Transverse colon (tissue), 4 donors: ENCODE results near the gene UMODL1.

Experiments
- POLR2A ChIP-seq: fragments of 450-650 bp; IDR thresholded peaks from one replicate; pipeline ENCODE4 v1.6.1; 2016; ENCODE audit warnings: antibody characterized with exemption, mild to moderate bottlenecking, moderate library complexity
- POLR2AphosphoS5 ChIP-seq, 3 donors: sonication (generic); formaldehyde crosslinking; IDR thresholded peaks; one replicate each; pipeline ENCODE4 v1.6.1; 2016; ENCODE audit warnings: antibody characterized with exemption in 3 of 3
- TF ChIP-seq, protein P1 (sequence below), 5 experiments: fragments of 200-600 bp in 3 of 5; fragments of 450-650 bp in 2 of 5; sonication (generic) in 3 of 5; IDR thresholded peaks; 1 replicate in 2 of 5; 2 replicates in 3 of 5; pipeline ENCODE4 v1.5.1; 2016 to 2017; ENCODE audit warnings: antibody characterized with exemption in 5 of 5, inconsistent platforms in 3 of 5, mild to moderate bottlenecking in 2 of 5, moderate library complexity in 1 of 5

DNA sequence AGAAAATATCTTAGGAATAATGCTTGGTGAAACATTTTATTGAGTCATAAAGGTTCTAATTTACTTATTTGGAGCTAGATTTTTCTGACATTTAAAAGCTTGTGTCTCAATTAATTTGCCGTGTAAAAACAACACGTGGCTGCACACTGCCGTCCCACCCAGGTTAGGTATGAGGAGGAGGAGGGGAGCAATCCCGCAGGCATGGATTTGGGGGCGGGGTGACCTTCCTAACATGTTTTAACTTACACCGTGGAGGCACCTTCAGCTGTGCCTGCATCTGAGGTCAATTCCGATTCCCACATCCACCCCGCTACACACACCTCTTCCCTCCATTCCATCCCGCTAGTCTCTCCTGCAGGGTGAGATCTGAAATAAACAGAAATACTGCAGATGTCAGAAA is 28.5 kb upstream of the UMODL1 start:
- TF ChIP-seq POLR2AphosphoS5 (IDR thresholded peaks at IDR 0.05) (no peak), POLR2A (no peak)
- TF ChIP-seq, protein P1, sequence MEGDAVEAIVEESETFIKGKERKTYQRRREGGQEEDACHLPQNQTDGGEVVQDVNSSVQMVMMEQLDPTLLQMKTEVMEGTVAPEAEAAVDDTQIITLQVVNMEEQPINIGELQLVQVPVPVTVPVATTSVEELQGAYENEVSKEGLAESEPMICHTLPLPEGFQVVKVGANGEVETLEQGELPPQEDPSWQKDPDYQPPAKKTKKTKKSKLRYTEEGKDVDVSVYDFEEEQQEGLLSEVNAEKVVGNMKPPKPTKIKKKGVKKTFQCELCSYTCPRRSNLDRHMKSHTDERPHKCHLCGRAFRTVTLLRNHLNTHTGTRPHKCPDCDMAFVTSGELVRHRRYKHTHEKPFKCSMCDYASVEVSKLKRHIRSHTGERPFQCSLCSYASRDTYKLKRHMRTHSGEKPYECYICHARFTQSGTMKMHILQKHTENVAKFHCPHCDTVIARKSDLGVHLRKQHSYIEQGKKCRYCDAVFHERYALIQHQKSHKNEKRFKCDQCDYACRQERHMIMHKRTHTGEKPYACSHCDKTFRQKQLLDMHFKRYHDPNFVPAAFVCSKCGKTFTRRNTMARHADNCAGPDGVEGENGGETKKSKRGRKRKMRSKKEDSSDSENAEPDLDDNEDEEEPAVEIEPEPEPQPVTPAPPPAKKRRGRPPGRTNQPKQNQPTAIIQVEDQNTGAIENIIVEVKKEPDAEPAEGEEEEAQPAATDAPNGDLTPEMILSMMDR (IDR thresholded peaks at IDR 0.05), result no peak
